ENCODE results near the gene ALK.

- TF ChIP-seq, protein P1, sequence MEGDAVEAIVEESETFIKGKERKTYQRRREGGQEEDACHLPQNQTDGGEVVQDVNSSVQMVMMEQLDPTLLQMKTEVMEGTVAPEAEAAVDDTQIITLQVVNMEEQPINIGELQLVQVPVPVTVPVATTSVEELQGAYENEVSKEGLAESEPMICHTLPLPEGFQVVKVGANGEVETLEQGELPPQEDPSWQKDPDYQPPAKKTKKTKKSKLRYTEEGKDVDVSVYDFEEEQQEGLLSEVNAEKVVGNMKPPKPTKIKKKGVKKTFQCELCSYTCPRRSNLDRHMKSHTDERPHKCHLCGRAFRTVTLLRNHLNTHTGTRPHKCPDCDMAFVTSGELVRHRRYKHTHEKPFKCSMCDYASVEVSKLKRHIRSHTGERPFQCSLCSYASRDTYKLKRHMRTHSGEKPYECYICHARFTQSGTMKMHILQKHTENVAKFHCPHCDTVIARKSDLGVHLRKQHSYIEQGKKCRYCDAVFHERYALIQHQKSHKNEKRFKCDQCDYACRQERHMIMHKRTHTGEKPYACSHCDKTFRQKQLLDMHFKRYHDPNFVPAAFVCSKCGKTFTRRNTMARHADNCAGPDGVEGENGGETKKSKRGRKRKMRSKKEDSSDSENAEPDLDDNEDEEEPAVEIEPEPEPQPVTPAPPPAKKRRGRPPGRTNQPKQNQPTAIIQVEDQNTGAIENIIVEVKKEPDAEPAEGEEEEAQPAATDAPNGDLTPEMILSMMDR (IDR thresholded peaks at IDR 0.05) = no peak
- no peak for TF ChIP-seq POLR2A (IDR thresholded peaks at IDR 0.05)
Measured at GRCh38 chr2:29336341-29337241, 584.8 kb downstream of the ALK start.
